ENCODE measurements around the gene WBP4. TPM values are rescaled to one million over a fixed set of nuclear protein-coding genes. Genes with fewer than 3 reads are reported as not detected.
"Not testable (repeated sequence)": the region's sequence is repeated elsewhere in the genome, so short reads cannot be mapped to it uniquely, and the experiment has no call there.

WBP4 gene
- total RNA-seq, 1 experiment from 2014 or later: 16.0 TPM

DNA sequence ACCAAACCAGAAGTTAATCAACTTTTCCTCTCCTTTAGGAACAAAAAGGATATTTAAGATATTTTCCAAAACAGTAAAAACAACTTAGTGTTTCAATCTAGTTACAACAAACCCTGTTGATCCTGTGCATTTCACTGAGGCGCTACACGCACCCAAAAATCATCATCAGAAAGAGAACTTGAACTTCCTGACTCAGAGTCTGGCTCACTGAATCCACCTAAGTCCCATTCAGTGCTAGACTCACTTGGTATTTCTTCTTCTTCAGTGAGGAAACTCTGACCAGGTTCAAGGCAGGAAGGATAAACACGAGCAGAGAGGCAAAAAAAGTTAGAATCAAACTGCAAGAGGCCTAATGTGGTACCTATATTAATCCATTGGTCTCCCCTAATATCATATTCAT lies 69.0 kb downstream of the WBP4 start:
- ChIA-PET CTCF (no interaction called here), POLR2A (no interaction called here)
- H3K27ac Mint-ChIP-seq (ENCODE audit: low read depth, unreplicated experiment): no peak overlapping the region
- BruUV-seq (replicated peaks): no TSS peak
- peak overlapping the region; percentile 96 for H3K4me3 Mint-ChIP-seq (ENCODE audit: unreplicated experiment)
- H3K4me1 Mint-ChIP-seq (ENCODE audit: insufficient read depth, unreplicated experiment): peaks cover 31% of the 10 kb centered on the region
- H3K9me3 Mint-ChIP-seq (ENCODE audit: unreplicated experiment): no peaks in the 10 kb centered on the region
- H3K36me3 Mint-ChIP-seq (ENCODE audit: insufficient read depth, unreplicated experiment): peaks cover 15% of the 10 kb centered on the region
- TF ChIP-seq, protein P1, sequence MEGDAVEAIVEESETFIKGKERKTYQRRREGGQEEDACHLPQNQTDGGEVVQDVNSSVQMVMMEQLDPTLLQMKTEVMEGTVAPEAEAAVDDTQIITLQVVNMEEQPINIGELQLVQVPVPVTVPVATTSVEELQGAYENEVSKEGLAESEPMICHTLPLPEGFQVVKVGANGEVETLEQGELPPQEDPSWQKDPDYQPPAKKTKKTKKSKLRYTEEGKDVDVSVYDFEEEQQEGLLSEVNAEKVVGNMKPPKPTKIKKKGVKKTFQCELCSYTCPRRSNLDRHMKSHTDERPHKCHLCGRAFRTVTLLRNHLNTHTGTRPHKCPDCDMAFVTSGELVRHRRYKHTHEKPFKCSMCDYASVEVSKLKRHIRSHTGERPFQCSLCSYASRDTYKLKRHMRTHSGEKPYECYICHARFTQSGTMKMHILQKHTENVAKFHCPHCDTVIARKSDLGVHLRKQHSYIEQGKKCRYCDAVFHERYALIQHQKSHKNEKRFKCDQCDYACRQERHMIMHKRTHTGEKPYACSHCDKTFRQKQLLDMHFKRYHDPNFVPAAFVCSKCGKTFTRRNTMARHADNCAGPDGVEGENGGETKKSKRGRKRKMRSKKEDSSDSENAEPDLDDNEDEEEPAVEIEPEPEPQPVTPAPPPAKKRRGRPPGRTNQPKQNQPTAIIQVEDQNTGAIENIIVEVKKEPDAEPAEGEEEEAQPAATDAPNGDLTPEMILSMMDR (IDR thresholded peaks at IDR 0.05; ENCODE audit: unreplicated experiment): no peak
- no peaks in the 10 kb centered on the region for H3K27me3 Mint-ChIP-seq (ENCODE audit: insufficient read depth, unreplicated experiment)
- intact Hi-C loops (cut with micrococcal nuclease): no loop called here
- no peak for DNase-seq (ENCODE audit: unreplicated experiment)

DNA sequence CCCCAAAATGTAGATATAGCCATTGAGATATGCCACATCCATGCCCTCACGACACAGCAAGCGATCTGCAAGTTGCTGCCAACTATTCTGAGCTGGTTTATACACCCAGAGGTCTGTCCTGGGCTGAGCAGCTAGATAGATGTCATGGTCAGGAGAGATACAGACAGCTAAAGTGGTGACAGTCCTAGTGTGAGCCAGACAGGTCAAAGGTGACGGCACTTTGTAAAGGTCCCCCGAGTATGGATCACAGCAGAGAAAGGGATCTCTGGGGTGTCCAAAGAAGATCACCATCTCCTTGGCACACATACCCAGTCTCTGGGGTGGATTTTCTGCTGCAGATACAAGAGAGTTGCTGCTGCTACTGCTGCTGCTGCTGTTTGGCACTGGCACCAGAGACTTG lies 69.9 kb downstream of the WBP4 start:
- intact Hi-C loops (cut with micrococcal nuclease); H3K36me3 Mint-ChIP-seq (ENCODE audit: insufficient read depth, unreplicated experiment); H3K27me3 Mint-ChIP-seq (ENCODE audit: insufficient read depth, unreplicated experiment); DNase-seq (ENCODE audit: unreplicated experiment); H3K27ac Mint-ChIP-seq (ENCODE audit: low read depth, unreplicated experiment); H3K9me3 Mint-ChIP-seq (ENCODE audit: unreplicated experiment); BruUV-seq (replicated peaks): not testable (repeated sequence)
- ChIA-PET POLR2A (interaction anchor here (0.9 kb wide), 1 partner anchor 15 kb away, joined by 3 read pairs; no protein-coding TSS in a partner anchor), CTCF (interaction anchor here (0.6 kb wide), 2 partner anchors 76 to 90 kb away, joined by 3 read pairs; no protein-coding TSS in a partner anchor)
- Mint-ChIP-seq H3K4me1 (ENCODE audit: insufficient read depth, unreplicated experiment) (peaks cover 31% of the 10 kb centered on the region), H3K4me3 (ENCODE audit: unreplicated experiment) (peak overlapping the region; percentile 96)

DNA sequence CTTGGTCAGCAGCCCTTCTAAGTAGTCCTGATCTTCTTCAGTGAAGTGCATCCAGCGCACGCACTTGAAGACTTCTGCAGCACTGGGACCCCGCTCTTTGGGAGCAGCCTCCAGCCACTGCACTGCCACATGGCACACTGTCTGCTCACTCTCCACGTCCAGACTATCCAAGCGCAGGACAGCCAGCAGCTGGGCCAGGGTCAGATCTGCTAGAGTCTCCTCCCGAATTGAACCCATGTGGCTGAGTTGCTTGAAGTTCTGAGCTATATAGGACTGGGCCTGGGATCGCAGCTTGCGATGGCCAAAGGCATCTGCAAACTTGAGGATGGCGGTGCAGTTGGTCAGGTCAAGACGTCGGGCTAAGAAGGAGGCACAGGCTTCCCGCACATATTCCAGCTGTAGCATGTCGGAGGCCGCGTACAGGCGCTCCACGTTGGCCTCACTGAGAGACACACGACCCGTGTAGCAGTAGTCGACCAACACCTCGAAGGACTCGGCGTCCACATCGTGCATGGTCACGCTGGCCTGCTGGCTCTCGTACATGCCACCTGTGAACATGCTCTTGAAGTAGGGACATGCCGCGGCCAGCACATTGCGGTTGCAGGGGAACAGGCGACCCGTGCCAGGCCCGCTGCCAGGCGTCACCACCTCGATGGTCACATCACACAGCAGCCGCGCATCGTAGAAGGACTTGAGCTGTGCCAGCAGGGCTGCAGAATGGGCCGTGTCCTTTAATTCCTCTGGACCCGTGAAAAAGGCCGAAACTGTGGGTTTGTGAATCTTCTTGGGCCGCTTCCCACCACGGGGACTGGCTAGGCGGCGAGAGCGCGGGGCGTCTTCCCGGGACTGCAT lies 70.6 kb downstream of the WBP4 start:
- ChIA-PET CTCF (interaction anchor here (0.6 kb wide), 2 partner anchors 76 to 89 kb away, joined by 3 read pairs; no protein-coding TSS in a partner anchor), POLR2A (interaction anchor here (0.7 to 1.7 kb wide), 4 partner anchors 14 to 72 kb away, joined by 3 to 11 read pairs (median 4); partner anchors contain the start of gene WBP4)
- Mint-ChIP-seq H3K4me3 (ENCODE audit: unreplicated experiment) (peak overlapping the region; percentile 96), H3K27ac (ENCODE audit: low read depth, unreplicated experiment) (peak overlapping the region; percentile 96), H3K4me1 (ENCODE audit: insufficient read depth, unreplicated experiment) (peaks cover 35% of the 10 kb centered on the region)
- intact Hi-C loops (cut with micrococcal nuclease): loop anchor here (1.0 to 2.0 kb wide), 2 partner anchors 62 to 71 kb away; partner anchors contain the start of genes KBTBD7 and WBP4
- TSS peak; percentile 33 for BruUV-seq (replicated peaks)
- H3K27me3 Mint-ChIP-seq (ENCODE audit: insufficient read depth, unreplicated experiment); DNase-seq (ENCODE audit: unreplicated experiment); H3K36me3 Mint-ChIP-seq (ENCODE audit: insufficient read depth, unreplicated experiment); H3K9me3 Mint-ChIP-seq (ENCODE audit: unreplicated experiment): not testable (repeated sequence)

DNA sequence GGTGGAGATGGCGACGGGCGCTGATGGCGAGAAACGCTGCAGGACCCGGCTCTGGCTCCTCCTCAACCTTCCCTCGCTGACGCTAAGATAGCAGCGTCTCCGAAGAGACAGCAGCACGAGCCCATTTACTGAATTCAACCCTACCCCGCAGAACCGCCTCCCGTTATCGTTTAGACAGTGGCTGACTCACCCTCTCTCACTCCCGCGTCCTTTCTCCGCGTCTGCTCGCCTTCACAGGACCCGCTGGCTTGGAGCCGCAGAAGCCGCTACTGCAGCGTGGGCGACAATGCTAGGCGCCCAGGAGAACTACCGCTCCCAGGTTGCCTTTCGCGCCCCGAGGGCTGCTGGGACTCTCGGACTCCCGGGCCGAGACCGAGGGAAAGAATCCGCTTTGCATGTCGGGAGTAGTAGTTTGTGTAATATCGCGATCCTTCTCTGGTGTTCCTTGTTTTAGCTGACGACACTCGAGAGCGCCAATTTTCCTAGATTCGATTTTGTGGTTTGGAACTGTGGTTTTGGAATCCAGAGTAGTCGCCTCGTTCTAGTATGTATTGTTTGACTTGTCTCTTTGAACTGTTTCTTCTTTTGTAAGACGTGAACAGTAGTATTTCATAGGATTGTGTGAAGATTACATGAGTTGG lies 71.3 kb downstream of the WBP4 start, which contains the start of gene KBTBD6:
Gene KBTBD6 (minus strand): TSS at position 291 of the 641 bp plus-strand sequence. CDS start 291 bp downstream, outside the sequence.
- peak within 1 kb of the TSS; percentile 96 for H3K27ac Mint-ChIP-seq (ENCODE audit: low read depth, unreplicated experiment)
- H3K4me3 Mint-ChIP-seq (ENCODE audit: unreplicated experiment): peak within 1 kb of the TSS; percentile 96
- H3K4me1 Mint-ChIP-seq (ENCODE audit: insufficient read depth, unreplicated experiment): peaks cover 41% of the 10 kb centered on the region
- TF ChIP-seq, protein P1 (IDR thresholded peaks at IDR 0.05; ENCODE audit: unreplicated experiment): no peak
- ChIA-PET POLR2A (interaction anchor here (0.5 to 1.7 kb wide), 8 partner anchors 45 to 1894 kb away, joined by 3 to 11 read pairs (median 3); partner anchors contain the start of gene WBP4), CTCF (no interaction called here)
- intact Hi-C loops (cut with micrococcal nuclease): loop anchor here (1.0 to 2.0 kb wide), 2 partner anchors 62 to 72 kb away; partner anchors contain the start of genes KBTBD7 and WBP4
- BruUV-seq (replicated peaks): no TSS peak
- H3K36me3 Mint-ChIP-seq (ENCODE audit: insufficient read depth, unreplicated experiment): peaks cover 4% of the 10 kb centered on the region
- no peaks in the 10 kb centered on the region for H3K9me3 Mint-ChIP-seq (ENCODE audit: unreplicated experiment)
- no peaks in the 10 kb centered on the region for H3K27me3 Mint-ChIP-seq (ENCODE audit: insufficient read depth, unreplicated experiment)
- DNase-seq (ENCODE audit: unreplicated experiment): peak; percentile 99

Small RNA genes within 50 kb of the gene (microRNA-seq; reads per million reads assigned to microRNA genes)
- gene MIR3168: not detected

Other genes with a start within 250 kb of the WBP4 start
- gene ELF1, start 42.2 kb upstream of the WBP4 start, total RNA-seq (2022): 73.7 and 82.1 TPM in 2 replicates
- gene KBTBD6, start 71.3 kb downstream of the WBP4 start, total RNA-seq (2022): 8.1 and 8.2 TPM in 2 replicates
- 1.4 and 1.8 TPM in 2 replicates for gene KBTBD7, start 133.1 kb downstream of the WBP4 start, total RNA-seq (2022)
- 10.3 and 11.7 TPM in 2 replicates for gene MTRF1, start 202.1 kb downstream of the WBP4 start, total RNA-seq (2022)
- 13.8 and 14.2 TPM in 2 replicates for gene NAA16, start 249.8 kb downstream of the WBP4 start, total RNA-seq (2022)

Data from MCF 10A (cell line).